NCI-H2107 (cell line): Measurements from ENCODE around the gene FIGNL2.

Experiments used
- DNase-seq: peaks from one replicate; lab custom pipeline; 2025; lab: John Stamatoyannopoulos, UW

Gene FIGNL2

GRCh38 chr12:51852404-51853137, 4.1 kb upstream of the FIGNL2 start:
- DNase-seq, result no peak

- DNase-seq, result peak; percentile 28
Measured at GRCh38 chr12:51851413-51852124, 3.1 kb upstream of the FIGNL2 start.

DNA sequence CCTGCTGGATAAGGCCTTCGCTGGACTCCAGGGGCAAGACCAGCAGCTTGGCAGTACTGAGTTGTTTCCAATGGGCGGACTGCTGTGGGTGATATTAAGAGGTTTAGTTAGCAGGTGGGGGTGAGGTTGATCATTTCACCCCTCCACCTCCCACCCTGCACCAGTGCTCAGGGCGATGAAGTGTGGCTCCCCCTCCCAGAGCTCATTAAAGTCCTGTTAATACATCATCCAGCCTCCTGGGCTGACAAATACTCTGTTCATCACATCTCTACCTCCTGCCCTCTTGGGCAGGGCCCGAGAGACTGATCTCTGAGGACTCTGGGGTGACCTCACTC, 2.4 kb upstream of the FIGNL2 start:
- DNase-seq, result no peak

DNA sequence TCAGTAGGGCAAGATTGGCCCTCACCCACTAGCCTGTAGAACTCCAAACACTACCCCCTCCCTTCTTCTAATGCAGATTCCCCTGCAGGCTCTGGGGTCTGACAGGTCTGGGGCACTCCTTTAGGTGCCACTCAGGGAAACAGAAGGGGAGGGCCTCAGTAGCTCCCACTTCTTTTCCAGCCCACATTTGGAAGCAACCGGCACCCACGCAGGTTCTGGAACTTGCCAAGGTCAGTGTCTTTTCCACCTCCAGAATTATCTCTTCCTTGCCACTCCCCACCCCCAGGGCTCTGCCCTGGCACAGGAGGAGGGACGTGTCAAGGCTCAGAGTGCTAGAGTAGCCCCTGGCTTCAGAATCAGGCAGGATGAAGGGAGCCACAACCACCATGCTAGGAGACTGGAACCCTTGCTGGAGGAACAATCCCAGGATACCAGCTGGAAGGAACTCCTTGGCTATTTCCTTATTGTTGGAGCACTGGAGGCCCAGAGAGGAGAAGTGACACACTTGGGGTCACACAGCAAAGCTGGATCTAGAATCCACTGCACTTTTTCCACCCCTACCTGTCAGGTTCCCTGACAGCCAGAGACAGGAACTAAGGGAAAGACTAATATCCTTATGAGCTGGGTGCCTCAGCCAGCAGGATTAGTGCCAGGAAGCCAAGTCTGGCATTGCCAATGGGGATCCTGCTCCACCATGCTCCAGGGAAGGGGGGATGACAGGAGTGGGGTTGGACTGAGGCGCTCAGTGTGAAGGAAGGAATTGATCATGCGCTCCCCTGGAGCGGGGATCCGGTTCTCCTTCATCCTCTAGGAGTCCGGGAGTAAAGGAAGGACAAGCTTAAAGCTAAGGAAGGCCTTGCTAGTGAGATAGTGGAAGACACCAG, 1.8 kb upstream of the FIGNL2 start:
- DNase-seq, result no peak

DNA sequence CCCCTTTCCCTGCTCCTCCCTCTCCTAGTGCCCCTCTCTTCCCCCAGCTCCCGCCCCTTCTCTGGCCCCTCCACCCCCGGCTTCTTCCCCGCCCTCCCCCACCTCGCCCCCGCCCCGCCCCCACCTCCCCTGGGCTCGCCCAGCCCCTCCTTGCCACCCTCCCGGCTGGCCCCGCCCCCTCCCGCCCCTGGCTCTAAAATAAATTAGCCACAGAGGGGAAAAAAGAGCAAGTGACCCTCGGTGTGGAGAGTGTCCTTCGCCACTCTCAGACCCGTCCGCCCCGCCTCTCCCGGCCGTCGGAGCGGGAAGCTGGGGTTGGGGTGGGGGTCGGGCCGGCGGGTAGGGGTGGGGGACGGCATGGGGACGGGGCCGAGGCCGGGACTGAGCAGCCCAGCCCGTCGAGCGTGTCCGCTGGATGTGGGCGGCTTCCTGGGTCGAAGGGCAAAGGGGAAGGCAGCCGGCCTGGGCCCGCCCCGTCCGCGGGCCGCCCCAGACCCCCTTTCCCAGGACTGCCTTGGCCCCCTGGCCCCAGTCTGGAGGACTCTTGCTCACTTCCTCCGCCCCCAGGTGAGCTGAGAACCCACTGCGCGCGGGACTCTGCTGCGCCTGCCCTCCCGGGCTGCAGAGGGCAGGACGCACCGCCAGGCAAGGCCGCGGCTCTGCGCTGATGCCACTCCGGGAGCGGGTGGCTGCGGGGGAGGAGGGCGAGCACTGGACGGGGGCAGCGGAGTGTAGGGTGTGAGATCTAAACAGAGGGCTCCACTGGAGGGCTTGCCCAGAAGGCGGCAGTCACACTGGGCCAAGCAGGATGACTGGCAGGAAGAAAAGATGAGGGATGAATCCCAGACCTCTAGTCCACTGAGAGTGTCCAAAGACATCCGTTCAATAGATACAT, 570 bp upstream of the FIGNL2 start:
- no peak for DNase-seq

- DNase-seq, result no peak
Measured at GRCh38 chr12:51847643-51848325, 734 bp downstream of the FIGNL2 start.

DNA sequence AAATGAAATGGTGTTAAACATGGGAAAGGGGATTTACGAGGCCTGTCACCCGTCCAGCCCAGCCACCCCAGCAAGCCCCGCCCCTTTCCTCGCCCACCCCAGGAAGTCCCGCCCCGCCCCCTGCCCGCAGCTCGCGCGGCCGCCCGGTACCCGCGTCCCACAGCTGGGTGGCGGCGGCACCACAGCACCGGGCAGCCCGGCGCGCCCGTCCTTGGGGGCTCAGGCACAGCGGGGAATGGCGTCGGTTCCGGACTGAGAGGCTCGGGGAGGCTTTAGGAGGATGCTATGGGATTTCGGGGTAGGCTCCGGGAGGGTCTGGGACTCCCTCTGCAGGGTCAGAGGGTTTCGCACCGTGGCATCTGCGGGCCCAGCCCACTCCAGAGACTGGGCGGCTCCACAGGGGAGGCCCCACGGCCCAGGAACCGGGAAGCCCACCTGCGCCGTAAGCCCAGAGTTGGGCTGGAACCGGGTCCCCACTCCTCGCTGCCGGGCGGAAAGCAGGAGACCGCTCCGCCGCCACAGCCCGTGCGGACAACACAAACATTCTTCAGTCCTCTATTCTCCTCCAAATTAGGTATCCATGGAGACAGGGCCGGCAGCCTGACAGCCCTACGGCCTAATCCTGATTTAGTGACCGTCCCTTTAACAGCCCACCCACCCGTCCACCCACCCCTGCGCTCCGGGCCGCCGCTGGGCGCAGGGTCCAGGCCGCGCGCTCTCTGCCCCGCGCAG, 1.4 kb downstream of the FIGNL2 start:
- DNase-seq, result no peak

GRCh38 chr12:51846271-51846691, 2.2 kb downstream of the FIGNL2 start:
- DNase-seq, result no peak

- no peak for DNase-seq
Measured at GRCh38 chr12:51845482-51845881, 3.0 kb downstream of the FIGNL2 start.

- DNase-seq, result no peak
Measured at GRCh38 chr12:51844854-51845253, 3.7 kb downstream of the FIGNL2 start.

GRCh38 chr12:51841727-51842126, 6.8 kb downstream of the FIGNL2 start:
- DNase-seq, result no peak

DNA sequence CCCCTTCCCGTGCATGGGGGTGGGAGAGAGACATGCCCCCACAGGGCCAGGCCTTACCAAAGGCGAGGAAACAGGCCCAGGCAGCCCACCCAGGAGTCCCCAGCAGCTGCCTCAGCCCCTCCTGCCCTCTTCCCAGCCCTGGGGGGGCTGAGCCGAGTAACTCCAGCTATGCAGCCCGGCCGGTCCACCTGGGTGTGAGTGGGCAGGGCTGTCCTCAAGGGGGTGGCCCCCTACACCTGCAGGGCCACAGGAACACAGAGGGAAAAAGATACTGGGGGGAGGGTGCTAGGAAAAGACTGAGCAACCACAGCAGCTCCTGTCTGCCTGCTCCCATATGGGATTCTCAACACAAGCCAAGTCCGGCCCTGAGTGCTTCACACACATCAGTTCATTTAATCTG, 7.6 kb downstream of the FIGNL2 start:
- no peak for DNase-seq

DNA sequence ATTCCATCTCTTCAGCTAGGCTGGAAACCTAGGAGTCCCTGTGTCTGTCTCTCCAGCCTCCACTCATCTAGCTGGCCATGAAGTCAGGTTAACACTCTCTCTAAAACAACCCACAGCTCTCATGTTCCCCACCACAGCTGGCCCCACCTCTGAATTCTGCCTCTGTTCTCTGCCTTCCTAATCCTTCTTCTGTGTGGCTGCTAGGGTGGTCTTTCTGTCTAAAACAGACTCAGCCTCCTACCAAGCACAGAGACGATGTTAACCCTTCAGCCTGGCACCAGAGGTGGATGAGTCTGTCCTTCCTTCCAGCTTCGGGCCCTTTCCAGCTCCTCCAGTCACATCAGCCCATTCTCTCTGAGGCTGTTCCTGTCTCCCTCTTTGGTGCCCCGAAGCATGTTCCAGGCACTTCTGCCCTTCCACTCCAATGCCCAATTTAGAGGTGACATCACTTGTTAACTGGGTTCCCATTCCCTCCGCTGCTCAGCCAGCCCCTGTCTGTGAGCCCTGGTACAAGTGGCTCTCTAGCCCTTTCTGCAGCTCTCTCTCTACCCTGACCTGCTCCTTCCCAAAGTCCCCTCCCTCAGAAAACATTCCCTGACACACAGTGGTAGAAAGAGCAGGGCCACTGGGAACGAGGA, 9.1 kb downstream of the FIGNL2 start:
- DNase-seq, result no peak

GRCh38 chr12:51838762-51839161, 9.8 kb downstream of the FIGNL2 start:
- no peak for DNase-seq

DNA sequence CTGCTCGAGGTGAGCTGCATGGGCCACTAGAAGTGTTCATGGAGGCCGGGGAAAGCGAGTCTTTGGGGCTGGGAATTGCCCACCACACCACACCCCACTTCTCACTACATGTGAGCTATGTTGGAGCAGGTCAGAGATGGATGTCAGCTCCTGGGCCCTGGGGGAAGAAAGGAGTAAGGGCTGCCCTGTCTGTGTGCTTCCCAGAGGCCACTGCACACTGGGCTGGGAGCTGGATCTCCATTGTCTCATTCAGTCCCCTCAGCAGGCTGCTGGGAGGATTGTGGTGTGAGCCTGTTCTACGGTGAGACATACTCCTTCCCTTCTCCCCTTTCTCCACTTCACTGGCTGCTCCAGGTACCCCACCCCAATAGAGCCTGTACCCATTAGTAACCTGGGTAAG, 10.5 kb downstream of the FIGNL2 start:
- no peak for DNase-seq

- no peak for DNase-seq
Measured at GRCh38 chr12:51837286-51837685, 11.2 kb downstream of the FIGNL2 start.

GRCh38 chr12:51836827-51837173, 11.7 kb downstream of the FIGNL2 start:
- no peak for DNase-seq

DNA sequence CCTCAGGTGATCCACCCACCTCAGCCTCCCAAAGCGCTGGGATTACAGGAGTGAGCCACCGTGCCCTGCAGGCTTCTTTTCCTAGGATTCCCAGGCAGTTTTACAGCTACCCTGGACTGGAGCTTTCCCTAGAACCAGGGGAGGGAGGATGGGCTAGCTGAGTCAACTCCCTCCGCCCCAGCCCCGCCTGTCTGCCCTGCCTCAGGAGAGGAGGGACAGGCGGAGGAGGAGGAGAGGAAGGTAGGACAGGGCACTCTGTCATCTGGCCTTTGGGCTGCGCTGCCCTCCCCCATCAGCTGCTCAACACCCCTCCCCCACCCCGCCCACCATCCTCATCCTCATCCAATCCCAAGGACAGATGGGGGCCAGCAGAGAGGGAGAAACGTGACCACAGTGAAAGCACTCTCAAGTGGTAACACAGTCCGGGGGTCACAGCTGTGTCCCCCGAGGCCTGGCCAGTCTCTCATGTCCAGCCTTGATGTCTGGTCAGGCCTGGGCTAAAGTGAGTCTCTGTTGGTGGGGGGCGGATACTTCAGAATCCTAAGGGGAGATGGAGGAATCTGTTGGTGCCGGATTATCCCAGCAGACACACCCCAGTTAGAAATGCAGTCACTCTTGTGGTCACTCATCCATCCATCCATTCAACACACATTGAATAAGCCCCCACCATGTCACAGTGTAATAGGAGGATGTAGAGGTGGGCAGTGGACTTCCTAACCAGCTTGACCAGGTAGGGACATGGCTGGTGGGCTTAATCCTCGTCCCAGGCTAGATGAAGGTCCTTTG, 12.3 kb downstream of the FIGNL2 start:
- DNase-seq, result no peak

DNA sequence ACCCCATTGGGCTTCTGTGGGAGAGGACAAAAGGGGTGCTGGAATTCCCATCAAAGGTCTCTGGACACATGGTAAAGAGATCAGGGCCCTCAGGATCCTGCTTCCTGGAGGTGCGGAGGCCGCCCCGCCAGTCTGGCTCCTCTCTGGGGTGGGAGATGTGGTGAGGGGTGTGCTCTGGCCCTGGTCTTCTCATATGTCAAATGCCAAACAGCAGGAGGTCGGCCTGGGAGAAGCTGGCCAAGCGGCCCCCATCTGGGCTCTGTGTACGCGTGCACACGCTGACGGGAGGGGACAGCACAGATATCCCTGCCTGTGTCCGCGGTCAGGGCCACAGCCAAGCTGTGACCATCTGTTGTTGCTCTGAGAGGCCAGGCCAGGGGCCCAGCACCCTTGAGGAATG, 14.1 kb downstream of the FIGNL2 start:
- no peak for DNase-seq
